GM12878 (cell line): ENCODE results near the gene PDLIM5. TPM values are rescaled to one million over a fixed set of nuclear protein-coding genes. Genes with fewer than 3 reads are reported as not detected.

ENCODE experiments used
- ATAC-seq: fragments of 200-7000 bp; cut with Tn5 transposase; 3 replicates; pipeline ENCODE4 v1.9.1; 2020; ENCODE audit warnings: mild to moderate bottlenecking, moderate library complexity
- BruUV-seq: library from RNA; stranded (reverse); fragments of 400-500 nt; replicated peaks from 2 replicates; lab custom pipeline; 2021; lab: Mats Ljungman, UMichigan
- CTCF ChIA-PET: fragments of 300-600 bp; sonication (Branson Sonifier 250); formaldehyde crosslinking; extraction: SDS; loops from one replicate; lab custom pipeline; 2021; ENCODE audit warnings: inconsistent platforms; lab: Yijun Ruan, JAX
- POLR2A ChIA-PET: fragments of 350-600 bp; formaldehyde crosslinking; extraction: SDS; loops from one replicate; lab custom pipeline; 2021; ENCODE audit warnings: inconsistent platforms; lab: Charles Lee
- RAD21 ChIA-PET: fragments of 300-600 bp; sonication (Branson Sonifier 250); formaldehyde crosslinking; loops from one replicate; lab custom pipeline; 2023; ENCODE audit warnings: antibody characterized with exemption; ENCODE audit not compliant: unreplicated experiment; lab: Charles Lee
- SMC1A ChIA-PET: fragments of 300-600 bp; sonication (Branson Sonifier 250); formaldehyde crosslinking; loops from one replicate; lab custom pipeline; 2023; ENCODE audit not compliant: unreplicated experiment, uncharacterized antibody; lab: Charles Lee
- DNase-seq: peaks from one replicate; pipeline ENCODE4 v3.0.0-alpha.2; 2011; ENCODE audit warnings: low read depth, low spot score
- FAIRE-seq: peaks from 3 replicates; lab custom pipeline; 2011; peaks lifted over from hg19 to GRCh38; lab: Jason Lieb, UNC
- H2AFZ ChIP-seq: 2 replicates; pipeline ENCODE4 v1.6.0; 2011; ENCODE audit warnings: low read depth, low read length, control low read depth; ENCODE audit not compliant: control insufficient read depth
- H3K27ac ChIP-seq: 2 replicates; pipeline ENCODE4 v1.5.1; 2011; ENCODE audit warnings: control low read depth; ENCODE audit not compliant: control insufficient read depth, insufficient read depth
- H3K27me3 ChIP-seq, 2 experiments: replicated peaks in 1 of 2; 2 replicates each; pipeline versions ENCODE4 v1.6.0 to v1.6.1; 2011; ENCODE audit warnings: low read length in 1 of 2; ENCODE audit not compliant: control insufficient read depth in 2 of 2, insufficient read depth in 2 of 2
- H3K36me3 ChIP-seq, 2 experiments: 2 replicates each; pipeline ENCODE4 v1.5.1; 2011; ENCODE audit warnings: low read length in 1 of 2; ENCODE audit not compliant: control insufficient read depth in 2 of 2, insufficient read depth in 2 of 2
- H3K4me1 ChIP-seq: 2 replicates; pipeline ENCODE4 v1.6.1; 2011; ENCODE audit warnings: mild to moderate bottlenecking, low read length, moderate library complexity, mixed read lengths; ENCODE audit not compliant: control insufficient read depth, insufficient read depth
- H3K4me2 ChIP-seq: 2 replicates; pipeline ENCODE4 v1.6.0; 2011; ENCODE audit warnings: control low read depth; ENCODE audit not compliant: control insufficient read depth, insufficient read depth
- H3K4me3 ChIP-seq: fragments of 200-600 bp; sonication (generic); 2 replicates; pipeline ENCODE4 v1.5.1; 2016
- H3K79me2 ChIP-seq: 2 replicates; pipeline ENCODE4 v1.6.0; 2011; ENCODE audit warnings: low read length; ENCODE audit not compliant: control insufficient read depth, insufficient read depth
- H3K9ac ChIP-seq: 2 replicates; pipeline ENCODE4 v1.8.0; 2011; ENCODE audit warnings: low read length, control low read depth, mixed read lengths; ENCODE audit not compliant: control insufficient read depth, insufficient read depth
- H3K9me3 ChIP-seq: replicated peaks from 3 replicates; pipeline ENCODE4 v1.5.1; 2011; ENCODE audit warnings: mild to moderate bottlenecking, low read length; ENCODE audit not compliant: control insufficient read depth, insufficient read depth
- H4K20me1 ChIP-seq: 2 replicates; pipeline ENCODE4 v1.6.0; 2011; ENCODE audit not compliant: control insufficient read depth, insufficient read depth
- BRCA1 ChIP-seq: IDR thresholded peaks from 2 replicates; pipeline ENCODE4 v1.6.1; 2011; ENCODE audit warnings: low read depth, low read length, improper control_type of control experiment
- CREB1 ChIP-seq: IDR thresholded peaks from 2 replicates; pipeline ENCODE4 v1.6.1; 2012; ENCODE audit warnings: low read depth, mild to moderate bottlenecking, inconsistent platforms
- EED ChIP-seq: sonication (generic); IDR thresholded peaks from 2 replicates; pipeline ENCODE4 v1.6.1; 2016; ENCODE audit warnings: antibody characterized with exemption, low read depth
- FOS ChIP-seq: IDR thresholded peaks from 3 replicates; pipeline ENCODE4 v1.6.1; 2011; ENCODE audit warnings: borderline replicate concordance; ENCODE audit not compliant: insufficient read length; ENCODE audit errors: extremely low read depth
- POLR2A ChIP-seq: IDR thresholded peaks from 2 replicates; pipeline ENCODE4 v1.6.1; 2011; ENCODE audit warnings: low read depth, mild to moderate bottlenecking, low read length
- RCOR1 ChIP-seq: conservative IDR thresholded peaks from 2 replicates; pipeline ENCODE4 v1.6.1; 2012; ENCODE audit warnings: low read depth, low read length, improper control_type of control experiment
- SUPT20H ChIP-seq: IDR thresholded peaks from 2 replicates; pipeline ENCODE4 v1.6.1; 2011; ENCODE audit warnings: low read depth, mild to moderate bottlenecking, low read length, moderate library complexity, borderline replicate concordance; ENCODE audit not compliant: control insufficient read depth
- WGBS: methylation state at CpG from one replicate; pipeline ENCODE4 v1.1.6; 2016; ENCODE audit warnings: low lambda C conversion rate; ENCODE audit not compliant: insufficient replicate concordance, insufficient coverage; ENCODE audit errors: missing lambda C conversion rate; 5-methylcytosine and 5-hydroxymethylcytosine counted together
- in situ Hi-C: fragments of 300-500 bp; cut with MboI; formaldehyde crosslinking; loops from 9 replicates; pipeline ENCODE4 v1.14.3; 2018; ENCODE audit warnings: mixed read lengths
- intact Hi-C: fragments of 100-400 bp; cut with micrococcal nuclease; formaldehyde crosslinking; loops from one replicate; pipeline ENCODE4 v1.14.2; 2022; ENCODE audit not compliant: unreplicated experiment
- polyA plus RNA-seq, 11 experiments: library from polyadenylated mRNA; depleted of rRNA in 4 of 11; unstranded in 6 of 11; stranded (reverse) in 5 of 11; fragments of >200 nt; fragmentation: Nextera tagmentation in 4 of 11; fragmentation: Illumina TruSeq in 1 of 11; extraction: Ambion mirVana in 4 of 11; extraction: Trizol in 1 of 11; gene quantifications; 1 replicate in 1 of 11; 2 replicates in 10 of 11; pipeline versions ENCODE4 v1.2.1 to v1.2.3, GENCODE V29; 2011 to 2016; ENCODE audit warnings: inconsistent platforms in 2 of 11, missing spikeins in 2 of 11, low read depth in 1 of 11
- total RNA-seq, 4 experiments: library from RNA; depleted of rRNA in 3 of 4; stranded (reverse); fragments of >200 nt in 3 of 4; fragmentation: Illumina TruSeq in 1 of 4; extraction: Trizol in 1 of 4; gene quantifications; 2 replicates each; pipeline versions ENCODE4 v1.2.1 to v1.2.3, GENCODE V29; 2013 to 2021
- TF ChIP-seq, protein P1 (sequence below): IDR thresholded peaks from 2 replicates; pipeline ENCODE4 v1.6.1; 2011; ENCODE audit warnings: borderline replicate concordance, low read depth, mild to moderate bottlenecking, moderate library complexity, low read length; ENCODE audit not compliant: insufficient read depth, poor library complexity, severe bottlenecking
- TF ChIP-seq, protein P2 (sequence below): fragments of 450-650 bp; IDR thresholded peaks from 2 replicates; pipeline ENCODE4 v1.6.1; 2018; ENCODE audit warnings: borderline replicate concordance, mild to moderate bottlenecking; ENCODE audit not compliant: partially characterized antibody
- TF ChIP-seq, protein P3 (sequence below): IDR thresholded peaks from 2 replicates; pipeline ENCODE4 v1.6.1; 2012; ENCODE audit warnings: mild to moderate bottlenecking, low read depth, low read length
- TF ChIP-seq, protein P4 (sequence below): fragments of 450-650 bp; IDR thresholded peaks from 2 replicates; pipeline ENCODE4 v1.6.1; 2017; ENCODE audit warnings: mild to moderate bottlenecking, moderate library complexity

The PDLIM5 gene
- total and polyA plus RNA-seq, 10 of the 15 experiments (the other 5 are each of a cell fraction or from before 2014, with no cell fraction given), result 10.0 to 52.9 (median 20.7) TPM

DNA sequence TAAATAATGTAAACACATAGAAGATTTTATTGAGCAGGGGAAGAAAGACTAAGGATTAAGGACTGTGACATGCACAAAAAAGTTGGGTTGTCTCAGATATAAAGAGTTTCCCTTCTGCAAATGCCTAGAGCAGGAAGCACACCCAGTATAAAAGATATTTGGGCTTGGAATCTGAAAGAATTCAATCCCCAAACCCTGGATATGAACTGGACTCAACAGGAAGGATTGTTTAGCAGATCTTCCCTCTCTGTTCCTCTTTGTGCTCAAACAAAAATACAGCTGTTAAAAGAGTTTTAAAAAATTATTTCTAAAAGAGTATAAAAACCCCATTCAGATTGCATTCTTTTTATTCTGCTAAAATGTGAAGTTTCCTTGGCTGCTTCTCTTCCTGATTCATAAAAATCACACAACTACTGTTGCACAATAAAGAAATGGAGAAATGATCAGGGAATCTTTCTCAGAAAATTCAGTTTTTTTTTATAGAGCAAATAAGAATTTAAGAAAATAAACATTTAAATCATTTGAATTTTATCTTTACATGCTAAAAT is 71.4 kb downstream of the PDLIM5 start (continued):
- TF ChIP-seq SUPT20H (no peak), FOS (no peak)
- TF ChIP-seq, protein P1, sequence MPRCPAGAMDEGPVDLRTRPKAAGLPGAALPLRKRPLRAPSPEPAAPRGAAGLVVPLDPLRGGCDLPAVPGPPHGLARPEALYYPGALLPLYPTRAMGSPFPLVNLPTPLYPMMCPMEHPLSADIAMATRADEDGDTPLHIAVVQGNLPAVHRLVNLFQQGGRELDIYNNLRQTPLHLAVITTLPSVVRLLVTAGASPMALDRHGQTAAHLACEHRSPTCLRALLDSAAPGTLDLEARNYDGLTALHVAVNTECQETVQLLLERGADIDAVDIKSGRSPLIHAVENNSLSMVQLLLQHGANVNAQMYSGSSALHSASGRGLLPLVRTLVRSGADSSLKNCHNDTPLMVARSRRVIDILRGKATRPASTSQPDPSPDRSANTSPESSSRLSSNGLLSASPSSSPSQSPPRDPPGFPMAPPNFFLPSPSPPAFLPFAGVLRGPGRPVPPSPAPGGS, result no peak

DNA sequence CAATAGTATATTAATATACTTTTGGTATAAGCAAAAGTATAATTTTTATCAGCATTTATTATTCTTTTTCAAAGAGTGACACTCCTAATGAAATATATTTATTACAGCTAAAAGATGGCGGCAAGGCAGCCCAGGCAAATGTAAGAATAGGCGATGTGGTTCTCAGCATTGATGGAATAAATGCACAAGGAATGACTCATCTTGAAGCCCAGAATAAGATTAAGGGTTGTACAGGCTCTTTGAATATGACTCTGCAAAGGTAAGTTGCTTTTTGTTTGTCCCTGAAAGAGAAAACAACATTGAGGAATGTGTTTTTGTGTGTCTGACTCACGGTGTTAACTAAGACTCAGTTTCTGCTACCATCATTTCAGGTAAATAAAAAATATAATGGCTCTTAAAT is 71.9 kb downstream of the PDLIM5 start:
- Histone ChIP-seq H2AFZ (no peak overlapping the region), H3K4me2 (no peak overlapping the region), H3K9me3 (no peaks in the 10 kb centered on the region), H4K20me1 (no peaks in the 10 kb centered on the region), H3K4me3 (no peak overlapping the region), H3K27ac (no peak overlapping the region), H3K36me3 (no peaks in the 10 kb centered on the region), H3K9ac (no peak overlapping the region), H3K4me1 (peaks cover 27% of the 10 kb centered on the region), H3K79me2 (no peaks in the 10 kb centered on the region), H3K27me3 (no peaks in the 10 kb centered on the region)
- FAIRE-seq (no peak), DNase-seq (no peak), ATAC-seq (no peak)
- RAD21 ChIA-PET, result no interaction called here
- CTCF ChIA-PET, result interaction anchor here (1.2 to 2.1 kb wide), 2 partner anchors 28 to 116 kb away, joined by 3 to 5 read pairs; no protein-coding TSS in a partner anchor
- POLR2A ChIA-PET, result interaction anchor here (1.8 kb wide), 1 partner anchor 13 kb away, joined by 3 read pairs; no protein-coding TSS in a partner anchor
- 73% methylated on average over 3 of the region's 3 CpGs for WGBS
- SMC1A ChIA-PET, result interaction anchor here (1.0 to 1.5 kb wide), 2 partner anchors 12 to 252 kb away, joined by 3 to 6 read pairs; no protein-coding TSS in a partner anchor
- in situ Hi-C loops (no loop called here), intact Hi-C loops (no loop called here)
- no TSS peak for BruUV-seq
- TF ChIP-seq, protein P2, sequence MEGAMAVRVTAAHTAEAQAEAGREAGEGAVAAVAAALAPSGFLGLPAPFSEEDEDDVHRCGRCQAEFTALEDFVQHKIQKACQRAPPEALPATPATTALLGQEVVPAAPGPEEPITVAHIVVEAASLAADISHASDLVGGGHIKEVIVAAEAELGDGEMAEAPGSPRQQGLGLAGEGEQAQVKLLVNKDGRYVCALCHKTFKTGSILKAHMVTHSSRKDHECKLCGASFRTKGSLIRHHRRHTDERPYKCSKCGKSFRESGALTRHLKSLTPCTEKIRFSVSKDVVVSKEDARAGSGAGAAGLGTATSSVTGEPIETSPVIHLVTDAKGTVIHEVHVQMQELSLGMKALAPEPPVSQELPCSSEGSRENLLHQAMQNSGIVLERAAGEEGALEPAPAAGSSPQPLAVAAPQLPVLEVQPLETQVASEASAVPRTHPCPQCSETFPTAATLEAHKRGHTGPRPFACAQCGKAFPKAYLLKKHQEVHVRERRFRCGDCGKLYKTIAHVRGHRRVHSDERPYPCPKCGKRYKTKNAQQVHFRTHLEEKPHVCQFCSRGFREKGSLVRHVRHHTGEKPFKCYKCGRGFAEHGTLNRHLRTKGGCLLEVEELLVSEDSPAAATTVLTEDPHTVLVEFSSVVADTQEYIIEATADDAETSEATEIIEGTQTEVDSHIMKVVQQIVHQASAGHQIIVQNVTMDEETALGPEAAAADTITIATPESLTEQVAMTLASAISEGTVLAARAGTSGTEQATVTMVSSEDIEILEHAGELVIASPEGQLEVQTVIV, result no peak
- TF ChIP-seq RCOR1 (no peak), POLR2A (no peak), EED (no peak), CREB1 (no peak), BRCA1 (no peak)
- TF ChIP-seq, protein P3, sequence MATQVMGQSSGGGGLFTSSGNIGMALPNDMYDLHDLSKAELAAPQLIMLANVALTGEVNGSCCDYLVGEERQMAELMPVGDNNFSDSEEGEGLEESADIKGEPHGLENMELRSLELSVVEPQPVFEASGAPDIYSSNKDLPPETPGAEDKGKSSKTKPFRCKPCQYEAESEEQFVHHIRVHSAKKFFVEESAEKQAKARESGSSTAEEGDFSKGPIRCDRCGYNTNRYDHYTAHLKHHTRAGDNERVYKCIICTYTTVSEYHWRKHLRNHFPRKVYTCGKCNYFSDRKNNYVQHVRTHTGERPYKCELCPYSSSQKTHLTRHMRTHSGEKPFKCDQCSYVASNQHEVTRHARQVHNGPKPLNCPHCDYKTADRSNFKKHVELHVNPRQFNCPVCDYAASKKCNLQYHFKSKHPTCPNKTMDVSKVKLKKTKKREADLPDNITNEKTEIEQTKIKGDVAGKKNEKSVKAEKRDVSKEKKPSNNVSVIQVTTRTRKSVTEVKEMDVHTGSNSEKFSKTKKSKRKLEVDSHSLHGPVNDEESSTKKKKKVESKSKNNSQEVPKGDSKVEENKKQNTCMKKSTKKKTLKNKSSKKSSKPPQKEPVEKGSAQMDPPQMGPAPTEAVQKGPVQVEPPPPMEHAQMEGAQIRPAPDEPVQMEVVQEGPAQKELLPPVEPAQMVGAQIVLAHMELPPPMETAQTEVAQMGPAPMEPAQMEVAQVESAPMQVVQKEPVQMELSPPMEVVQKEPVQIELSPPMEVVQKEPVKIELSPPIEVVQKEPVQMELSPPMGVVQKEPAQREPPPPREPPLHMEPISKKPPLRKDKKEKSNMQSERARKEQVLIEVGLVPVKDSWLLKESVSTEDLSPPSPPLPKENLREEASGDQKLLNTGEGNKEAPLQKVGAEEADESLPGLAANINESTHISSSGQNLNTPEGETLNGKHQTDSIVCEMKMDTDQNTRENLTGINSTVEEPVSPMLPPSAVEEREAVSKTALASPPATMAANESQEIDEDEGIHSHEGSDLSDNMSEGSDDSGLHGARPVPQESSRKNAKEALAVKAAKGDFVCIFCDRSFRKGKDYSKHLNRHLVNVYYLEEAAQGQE, result no peak
- TF ChIP-seq, protein P4, sequence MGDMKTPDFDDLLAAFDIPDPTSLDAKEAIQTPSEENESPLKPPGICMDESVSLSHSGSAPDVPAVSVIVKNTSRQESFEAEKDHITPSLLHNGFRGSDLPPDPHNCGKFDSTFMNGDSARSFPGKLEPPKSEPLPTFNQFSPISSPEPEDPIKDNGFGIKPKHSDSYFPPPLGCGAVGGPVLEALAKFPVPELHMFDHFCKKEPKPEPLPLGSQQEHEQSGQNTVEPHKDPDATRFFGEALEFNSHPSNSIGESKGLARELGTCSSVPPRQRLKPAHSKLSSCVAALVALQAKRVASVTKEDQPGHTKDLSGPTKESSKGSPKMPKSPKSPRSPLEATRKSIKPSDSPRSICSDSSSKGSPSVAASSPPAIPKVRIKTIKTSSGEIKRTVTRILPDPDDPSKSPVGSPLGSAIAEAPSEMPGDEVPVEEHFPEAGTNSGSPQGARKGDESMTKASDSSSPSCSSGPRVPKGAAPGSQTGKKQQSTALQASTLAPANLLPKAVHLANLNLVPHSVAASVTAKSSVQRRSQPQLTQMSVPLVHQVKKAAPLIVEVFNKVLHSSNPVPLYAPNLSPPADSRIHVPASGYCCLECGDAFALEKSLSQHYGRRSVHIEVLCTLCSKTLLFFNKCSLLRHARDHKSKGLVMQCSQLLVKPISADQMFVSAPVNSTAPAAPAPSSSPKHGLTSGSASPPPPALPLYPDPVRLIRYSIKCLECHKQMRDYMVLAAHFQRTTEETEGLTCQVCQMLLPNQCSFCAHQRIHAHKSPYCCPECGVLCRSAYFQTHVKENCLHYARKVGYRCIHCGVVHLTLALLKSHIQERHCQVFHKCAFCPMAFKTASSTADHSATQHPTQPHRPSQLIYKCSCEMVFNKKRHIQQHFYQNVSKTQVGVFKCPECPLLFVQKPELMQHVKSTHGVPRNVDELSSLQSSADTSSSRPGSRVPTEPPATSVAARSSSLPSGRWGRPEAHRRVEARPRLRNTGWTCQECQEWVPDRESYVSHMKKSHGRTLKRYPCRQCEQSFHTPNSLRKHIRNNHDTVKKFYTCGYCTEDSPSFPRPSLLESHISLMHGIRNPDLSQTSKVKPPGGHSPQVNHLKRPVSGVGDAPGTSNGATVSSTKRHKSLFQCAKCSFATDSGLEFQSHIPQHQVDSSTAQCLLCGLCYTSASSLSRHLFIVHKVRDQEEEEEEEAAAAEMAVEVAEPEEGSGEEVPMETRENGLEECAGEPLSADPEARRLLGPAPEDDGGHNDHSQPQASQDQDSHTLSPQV, result no peak
